HepG2 (cell line): ENCODE data around the gene PRXL2A. TPM values are rescaled to one million over a fixed set of nuclear protein-coding genes. Genes with fewer than 3 reads are reported as not detected.

Experiments
- ATAC-seq: fragments of 200-7000 bp; cut with Tn5 transposase; 3 replicates; pipeline ENCODE4 v1.9.1; 2020; ENCODE audit warnings: mild to moderate bottlenecking, moderate library complexity
- BruUV-seq: library from RNA; stranded (reverse); fragments of 400-500 nt; replicated peaks from 2 replicates; lab custom pipeline; 2021; lab: Mats Ljungman, UMichigan
- CTCF ChIA-PET: fragments of 300-600 bp; formaldehyde crosslinking; extraction: SDS; loops from one replicate; lab custom pipeline; 2021; ENCODE audit warnings: low total read pairs, inconsistent platforms, low intra/inter-chr PET ratio; lab: Yijun Ruan, JAX
- POLR2A ChIA-PET: fragments of 350-600 bp; sonication (Branson Sonifier 250); formaldehyde crosslinking; loops from one replicate; lab custom pipeline; 2020; ENCODE audit warnings: antibody characterized with exemption, inconsistent platforms; lab: Yijun Ruan, JAX
- DNase-seq: peaks from one replicate; pipeline ENCODE4 v3.0.0-alpha.2; 2015; ENCODE audit warnings: low spot score
- FAIRE-seq: peaks from 3 replicates; lab custom pipeline; 2011; peaks lifted over from hg19 to GRCh38; lab: Jason Lieb, UNC
- H2AFZ ChIP-seq: one replicate; pipeline ENCODE4 v1.6.1; 2011; ENCODE audit warnings: low read length, inconsistent platforms
- H3K27ac ChIP-seq: fragments of 300-600 bp; 3 replicates; pipeline ENCODE4 v1.8.0; 2011; ENCODE audit warnings: mixed run types, mild to moderate bottlenecking, mixed read lengths, low read length, inconsistent platforms; ENCODE audit not compliant: insufficient read depth; ENCODE audit errors: extremely low read length
- H3K27me3 ChIP-seq, 2 experiments: fragments of 200-600 bp in 1 of 2; 2 replicates in 1 of 2; 3 replicates in 1 of 2; pipeline versions ENCODE4 v1.6.0 to v1.8.0; 2011; ENCODE audit warnings: low read length in 2 of 2, mild to moderate bottlenecking in 2 of 2, moderate library complexity in 2 of 2, inconsistent platforms in 1 of 2; ENCODE audit not compliant: insufficient read depth in 2 of 2, control insufficient read depth in 1 of 2
- H3K36me3 ChIP-seq, 2 experiments: fragments of 200-600 bp in 1 of 2; replicated peaks in 1 of 2; 2 replicates in 1 of 2; 3 replicates in 1 of 2; pipeline versions ENCODE4 v1.5.1 to v1.8.0; 2011; ENCODE audit warnings: low read length in 2 of 2, inconsistent platforms in 1 of 2; ENCODE audit not compliant: insufficient read depth in 2 of 2, control insufficient read depth in 1 of 2
- H3K4me1 ChIP-seq: 2 replicates; pipeline ENCODE4 v1.5.1; 2012; ENCODE audit warnings: low read length, inconsistent platforms; ENCODE audit not compliant: insufficient read depth
- H3K4me2 ChIP-seq: 2 replicates; pipeline ENCODE4 v1.6.0; 2011; ENCODE audit warnings: low read depth, low read length, inconsistent platforms
- H3K4me3 ChIP-seq, 3 experiments: fragments of 200-600 bp in 1 of 3; sonication (generic), shearing (Covaris generic) in 1 of 3; replicated peaks in 1 of 3; 2 replicates each; pipeline ENCODE4 v1.5.1; 2011 to 2016; ENCODE audit warnings: low read length in 3 of 3, inconsistent platforms in 2 of 3, low read depth in 2 of 3, mild to moderate bottlenecking in 2 of 3, control low read depth in 1 of 3, mixed read lengths in 1 of 3; ENCODE audit not compliant: insufficient read depth in 1 of 3
- H3K79me2 ChIP-seq: one replicate; pipeline ENCODE4 v1.6.1; 2011; ENCODE audit warnings: low read length, inconsistent platforms; ENCODE audit not compliant: insufficient read depth
- H3K9ac ChIP-seq: 2 replicates; pipeline ENCODE4 v1.6.0; 2011; ENCODE audit warnings: mild to moderate bottlenecking, low read depth, low read length, inconsistent platforms; ENCODE audit not compliant: insufficient read depth
- H3K9me3 ChIP-seq: 2 replicates; pipeline ENCODE4 v1.5.1; 2012; ENCODE audit warnings: mild to moderate bottlenecking, low read length
- H4K20me1 ChIP-seq: 2 replicates; pipeline ENCODE4 v1.6.0; 2011; ENCODE audit warnings: inconsistent platforms, mild to moderate bottlenecking, low read length, moderate library complexity; ENCODE audit not compliant: insufficient read depth
- BRCA1 ChIP-seq: sonication (generic); formaldehyde crosslinking; IDR thresholded peaks from 2 replicates; pipeline ENCODE4 v1.4.0; 2020; ENCODE audit warnings: missing genetic modification reagents
- CEBPB ChIP-seq: IDR thresholded peaks from 2 replicates; pipeline ENCODE4 v1.6.1; 2011; ENCODE audit warnings: low read depth, low read length, improper control_type of control experiment, borderline replicate concordance
- CHD2 ChIP-seq: IDR thresholded peaks from 2 replicates; pipeline ENCODE4 v1.6.1; 2011; ENCODE audit warnings: low read depth, low read length, improper control_type of control experiment
- GFI1 ChIP-seq: sonication (generic); formaldehyde crosslinking; IDR thresholded peaks from 2 replicates; pipeline ENCODE4 v1.5.0; 2020; ENCODE audit warnings: missing genetic modification reagents, mild to moderate bottlenecking, borderline replicate concordance
- KDM5A ChIP-seq: fragments of 200-600 bp; sonication (generic); IDR thresholded peaks from 2 replicates; pipeline ENCODE4 v1.7.0; 2018; ENCODE audit warnings: antibody characterized with exemption, mild to moderate bottlenecking, low read length, borderline replicate concordance
- MAX ChIP-seq: IDR thresholded peaks from 2 replicates; pipeline ENCODE4 v1.6.1; 2012; ENCODE audit warnings: inconsistent platforms
- NFIB ChIP-seq: sonication (generic); formaldehyde crosslinking; IDR thresholded peaks from 2 replicates; pipeline ENCODE4 v1.9.0; 2021; ENCODE audit warnings: missing genetic modification reagents, mild to moderate bottlenecking, borderline replicate concordance
- PRPF4 ChIP-seq: fragments of 200-400 bp; formaldehyde crosslinking; IDR thresholded peaks from 2 replicates; pipeline ENCODE4 v1.6.1; 2016; ENCODE audit warnings: low read length, low read depth; ENCODE audit not compliant: poor library complexity, severe bottlenecking
- RAD51 ChIP-seq: fragments of 450-650 bp; IDR thresholded peaks from 2 replicates; pipeline ENCODE4 v1.6.1; 2016; ENCODE audit warnings: borderline replicate concordance
- TGIF2 ChIP-seq: IDR thresholded peaks from 2 replicates; pipeline ENCODE4 v1.6.1; 2016; ENCODE audit warnings: control low read depth, missing compliant biosample characterization
- ZBTB4 ChIP-seq: sonication (generic); formaldehyde crosslinking; IDR thresholded peaks from 2 replicates; pipeline ENCODE4 v1.4.0; 2020; ENCODE audit warnings: missing genetic modification reagents, mild to moderate bottlenecking, borderline replicate concordance
- ZNF274 ChIP-seq: sonication (generic); formaldehyde crosslinking; IDR thresholded peaks from 2 replicates; pipeline ENCODE4 v1.5.1; 2020; ENCODE audit warnings: mild to moderate bottlenecking, missing genetic modification reagents
- ZNF460 ChIP-seq: sonication (generic); formaldehyde crosslinking; IDR thresholded peaks from 2 replicates; pipeline ENCODE4 v1.5.1; 2020; ENCODE audit warnings: missing genetic modification reagents, mild to moderate bottlenecking, borderline replicate concordance
- ZNF619 ChIP-seq: sonication (generic); formaldehyde crosslinking; IDR thresholded peaks from 2 replicates; pipeline ENCODE4 v1.4.0; 2020; ENCODE audit warnings: mild to moderate bottlenecking, missing genetic modification reagents
- ZNF687 ChIP-seq: sonication (generic); formaldehyde crosslinking; IDR thresholded peaks from 2 replicates; pipeline ENCODE4 v1.5.1; 2020; ENCODE audit warnings: mild to moderate bottlenecking, missing genetic modification reagents, moderate library complexity
- ZNF777 ChIP-seq: sonication (generic); formaldehyde crosslinking; IDR thresholded peaks from 2 replicates; pipeline ENCODE4 v1.4.0; 2020; ENCODE audit warnings: missing genetic modification reagents
- ZNF878 ChIP-seq: sonication (generic); formaldehyde crosslinking; IDR thresholded peaks from 2 replicates; pipeline ENCODE4 v1.8.1; 2023; ENCODE audit warnings: mild to moderate bottlenecking, missing genetic modification reagents, moderate library complexity
- WGBS: methylation state at CpG from one replicate; pipeline ENCODE4 v1.1.6; 2017; ENCODE audit warnings: low lambda C conversion rate; 5-methylcytosine and 5-hydroxymethylcytosine counted together
- in situ Hi-C: cut with HindIII; loops from 2 replicates; pipeline ENCODE4 v1.10.0; 2017; ENCODE audit warnings: low pct_unique_long_range_greater_than_20kb; ENCODE audit not compliant: extremely low pct_ligation_motif_present
- intact Hi-C: fragments of 100-400 bp; cut with micrococcal nuclease; formaldehyde crosslinking; loops from one replicate; pipeline ENCODE4 v1.10.0; 2022; ENCODE audit not compliant: unreplicated experiment
- polyA plus RNA-seq, 8 experiments: library from polyadenylated mRNA; depleted of rRNA in 3 of 8; stranded (reverse) in 7 of 8; unstranded in 1 of 8; fragments of >200 nt; fragmentation: Illumina TruSeq in 4 of 8; extraction: Trizol in 4 of 8; gene quantifications; 2 replicates each; pipeline versions ENCODE4 v1.2.1 to v1.2.3, GENCODE V29; 2011 to 2016; ENCODE audit warnings: low read depth in 4 of 8, missing spikeins in 1 of 8, mixed read lengths in 1 of 8; ENCODE audit not compliant: insufficient read depth in 1 of 8
- total RNA-seq, 5 experiments: library from RNA; depleted of rRNA; stranded (reverse); fragments of >200 nt; fragmentation: Illumina TruSeq; extraction: Trizol; gene quantifications; 2 replicates each; pipeline ENCODE4 v1.2.3, GENCODE V29; 2016; ENCODE audit warnings: low read depth in 1 of 5

The PRXL2A gene
- total and polyA plus RNA-seq, 2 of the 13 experiments (the other 11 are each of a cell fraction or from before 2014, with no cell fraction given), result 43.9 to 79.9 TPM

GRCh38 chr10:80413271-80413996 lies 5.1 kb downstream of the PRXL2A start:
- Histone ChIP-seq H3K9me3 (no peaks in the 10 kb centered on the region), H3K36me3 (peaks cover 0 to 2% of the 10 kb centered on the region in 2 experiments; a peak in 1 of 5 replicates), H4K20me1 (peaks cover 10% of the 10 kb centered on the region; the same call in 1 of the 2 replicates), H3K27ac (peak overlapping the region; percentile 72), H3K4me1 (peaks cover 78% of the 10 kb centered on the region), H3K4me3 (peak overlapping the region in 2 of 3 experiments; percentile 7 to 37; a peak in 2 of 6 replicates), H3K79me2 (peaks cover 83% of the 10 kb centered on the region), H3K9ac (peak overlapping the region; percentile 31), H2AFZ (no peak overlapping the region), H3K27me3 (no peaks in the 10 kb centered on the region), H3K4me2 (peak overlapping the region; percentile 66)
- ChIA-PET CTCF (no interaction called here), POLR2A (interaction anchor here (1.7 kb wide), 1 partner anchor 80 kb away, joined by 4 read pairs; no protein-coding TSS in a partner anchor)
- DNase-seq (no peak), ATAC-seq (peak; percentile 17), FAIRE-seq (no peak)
- in situ Hi-C loops, result no loop called here
- no TSS peak for BruUV-seq
- intact Hi-C loops, result no loop called here
- 54% methylated on average over 12 of the region's 12 CpGs for WGBS
- TF ChIP-seq ZNF687 (CRISPR knock-in tag), result peak; percentile 66
- TF ChIP-seq RAD51, result no peak
- TF ChIP-seq GFI1 (CRISPR knock-in tag), result no peak
- no peak for TF ChIP-seq ZNF460 (CRISPR knock-in tag)
- 0 out of 2 replicates have a peak, but pooled peaks have one; percentile 59 for TF ChIP-seq ZNF619 (CRISPR knock-in tag)
- TF ChIP-seq ZNF777 (CRISPR knock-in tag), result no peak
- no peak for TF ChIP-seq ZBTB4 (CRISPR knock-in tag)
- no peak for TF ChIP-seq PRPF4
- TF ChIP-seq KDM5A, result no peak
- 0 out of 2 replicates have a peak, but pooled peaks have one; percentile 17 for TF ChIP-seq ZNF878 (CRISPR knock-in tag)
- 0 out of 2 replicates have a peak, but pooled peaks have one; percentile 6 for TF ChIP-seq MAX
- no peak for TF ChIP-seq TGIF2 (CRISPR knock-in tag)
- TF ChIP-seq NFIB, result no peak
- no peak for TF ChIP-seq CHD2
- no peak for TF ChIP-seq BRCA1 (CRISPR knock-in tag)
- TF ChIP-seq CEBPB, result no peak
- TF ChIP-seq ZNF274, result no peak
